ENCODE results near the gene KCNJ11. TPM values are rescaled to one million over a fixed set of nuclear protein-coding genes. Genes with fewer than 3 reads are reported as not detected.

KCNJ11 gene
- total and polyA plus RNA-seq, 11 donors = 11.5 to 32.4 (median 17.6) TPM

GRCh38 chr11:17415523-17416104 is 27.2 kb upstream of the KCNJ11 start:
- peak; percentile 34 to 81 (median 56) for ATAC-seq
- 47 to 78% (median 55%) methylated on average over 4 to 6 of the region's 6 CpGs for WGBS, 4 donors

DNA sequence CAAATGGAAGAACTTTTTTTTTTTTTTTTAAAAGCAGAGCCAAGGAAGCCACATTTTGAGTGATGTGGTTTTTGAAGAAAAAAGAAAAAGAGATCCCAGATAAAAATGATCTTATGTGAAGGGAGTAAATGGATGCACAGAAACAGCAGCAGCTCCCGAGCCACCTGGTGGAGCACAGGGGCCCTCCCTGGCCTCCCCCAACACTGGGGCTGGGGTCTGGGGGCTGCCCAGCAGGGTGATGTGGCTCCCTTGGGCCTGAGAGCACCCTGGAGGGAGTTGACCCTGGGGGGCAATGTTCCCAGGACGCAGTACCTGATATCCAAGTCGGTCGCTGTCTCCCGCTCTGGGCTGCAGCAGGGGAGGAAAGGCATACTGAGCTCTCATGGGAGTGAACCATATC is 26.5 kb upstream of the KCNJ11 start:
- Histone ChIP-seq H3K4me3 (no peak overlapping the region), H3K4me1 (peaks cover 0 to 22% (median 0%) of the 10 kb centered on the region in 12 donors), H3K27ac (no peak overlapping the region), H3K27me3 (peaks cover 0 to 8% (median 0%) of the 10 kb centered on the region in 9 donors), H3K9me3 (no peaks in the 10 kb centered on the region), H3K36me3 (no peaks in the 10 kb centered on the region)
- TF ChIP-seq CTCF (IDR thresholded peaks at IDR 0.05) (no peak), POLR2A (IDR thresholded peaks at IDR 0.05) (no peak)
- peak in 1 of 5 donors; percentile 28 for DNase-seq
- 75 to 89% (median 88%) methylated on average over 4 to 5 of the region's 5 CpGs for WGBS, 4 donors
- intact Hi-C loops (cut with DNase I) = no loop called here
- ATAC-seq = no peak

More at GRCh38 chr11:17415523-17416104, 27.2 kb upstream of the KCNJ11 start:
- Histone ChIP-seq H3K4me1 (peaks cover 0 to 19% (median 0%) of the 10 kb centered on the region in 12 donors), H3K36me3 (no peaks in the 10 kb centered on the region), H3K27me3 (peaks cover 0 to 8% (median 0%) of the 10 kb centered on the region in 9 donors), H3K27ac (peak overlapping the region in 3 of 12 donors; percentile 2 to 46 (median 39)), H3K9me3 (no peaks in the 10 kb centered on the region), H3K4me3 (no peak overlapping the region)
- no peak for TF ChIP-seq POLR2A (IDR thresholded peaks at IDR 0.05)
- TF ChIP-seq CTCF (IDR thresholded peaks at IDR 0.05) = no peak
- intact Hi-C loops (cut with DNase I) = no loop called here
- peak in 2 of 5 donors; percentile 36 to 54 for DNase-seq

- Histone ChIP-seq H3K27ac (no peak overlapping the region), H3K36me3 (no peaks in the 10 kb centered on the region), H3K4me1 (peaks cover 0 to 22% (median 0%) of the 10 kb centered on the region in 12 donors), H3K27me3 (peaks cover 0 to 6% (median 0%) of the 10 kb centered on the region in 9 donors), H3K4me3 (no peak overlapping the region), H3K9me3 (no peaks in the 10 kb centered on the region)
- no peak for ATAC-seq
- intact Hi-C loops (cut with DNase I) = no loop called here
- WGBS, 4 donors = 67 to 79% (median 76%) methylated on average over 8 of the region's 8 CpGs
- peak in 1 of 5 donors; percentile 29 for DNase-seq
- no peak for TF ChIP-seq CTCF (IDR thresholded peaks at IDR 0.05)
- no peak for TF ChIP-seq POLR2A (IDR thresholded peaks at IDR 0.05)
These were observed 25.9 kb upstream of the KCNJ11 start for GRCh38 chr11:17414317-17414737.

DNA sequence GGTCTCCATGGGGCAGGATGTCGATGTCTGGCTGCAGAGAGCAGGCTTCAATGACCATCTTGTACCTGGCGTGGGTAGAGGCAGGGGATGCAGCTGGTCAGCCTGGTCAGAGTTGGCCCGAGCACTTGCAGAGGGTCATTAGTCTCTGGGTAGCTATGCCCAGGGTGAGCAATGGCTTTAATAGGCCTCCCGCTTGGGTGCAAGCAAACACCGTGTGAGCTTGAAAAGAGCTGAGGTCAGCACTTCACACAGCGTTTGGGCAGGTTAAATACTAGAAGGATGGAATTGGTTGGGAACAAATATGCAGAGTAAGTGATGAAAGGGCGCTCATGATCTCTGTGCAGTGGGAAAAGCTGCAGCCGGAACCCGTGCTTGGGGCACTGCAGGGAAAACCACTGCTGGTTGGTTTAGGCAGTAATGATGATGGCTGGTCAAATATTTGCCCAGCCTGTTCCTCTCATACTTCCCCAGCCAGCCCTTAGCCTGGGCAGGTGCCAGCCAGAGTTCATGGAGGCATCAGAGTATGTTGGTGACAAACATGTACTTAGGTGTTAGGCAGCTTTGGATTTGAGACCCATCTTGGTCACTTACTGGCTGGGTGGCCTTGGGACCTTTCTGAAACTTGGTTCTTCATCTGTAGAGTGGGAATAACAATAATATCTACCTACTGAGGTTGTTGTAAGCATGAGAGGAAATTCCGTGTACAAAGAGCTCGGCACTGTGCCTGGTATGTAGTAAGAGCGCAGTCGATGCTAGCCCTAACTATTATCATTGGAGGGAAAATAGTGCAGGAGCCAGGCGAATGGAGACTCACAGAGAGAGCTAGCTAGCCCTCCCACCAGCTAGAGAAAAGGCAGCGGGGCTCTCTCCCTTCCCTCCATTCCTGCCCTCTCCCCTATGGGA is 25.2 kb upstream of the KCNJ11 start:
- Histone ChIP-seq H3K36me3 (no peaks in the 10 kb centered on the region), H3K27ac (no peak overlapping the region), H3K9me3 (no peaks in the 10 kb centered on the region), H3K4me3 (no peak overlapping the region), H3K27me3 (no peaks in the 10 kb centered on the region), H3K4me1 (peaks cover 0 to 22% (median 0%) of the 10 kb centered on the region in 12 donors)
- ATAC-seq = no peak
- no peak for TF ChIP-seq POLR2A (IDR thresholded peaks at IDR 0.05)
- no peak for TF ChIP-seq CTCF (IDR thresholded peaks at IDR 0.05)
- 84 to 91% (median 87%) methylated on average over 14 to 15 of the region's 15 CpGs for WGBS, 4 donors
- intact Hi-C loops (cut with DNase I) = no loop called here
- peak in 1 of 5 donors; percentile 31 for DNase-seq
